ENCODE data around the gene CRYBA2. TPM values are rescaled to one million over a fixed set of nuclear protein-coding genes. Genes with fewer than 3 reads are reported as not detected.

The CRYBA2 gene
- total RNA-seq, 1 donor from 2014 or later: not detected

DNA sequence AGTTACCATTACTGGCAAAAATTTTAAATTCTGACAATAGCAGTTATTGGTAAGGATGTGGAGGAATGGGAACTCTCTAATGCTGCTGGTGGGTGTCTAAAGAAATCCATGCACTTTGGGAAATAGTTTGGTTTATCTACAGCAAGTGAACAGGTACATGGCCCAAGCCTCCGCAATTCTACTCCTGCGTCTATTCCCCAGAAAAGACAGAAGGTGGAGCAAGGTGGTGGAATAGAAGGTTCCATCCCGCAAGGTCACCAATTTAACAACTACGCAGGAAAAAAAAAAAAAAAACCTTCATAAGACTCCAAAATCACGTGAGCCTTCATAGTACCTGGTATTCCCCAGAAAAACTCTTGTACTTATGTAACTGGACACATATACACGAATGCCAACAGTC lies 41.6 kb upstream of the CRYBA2 start:
- Histone ChIP-seq H3K27ac (no peak overlapping the region), H2AFZ (replicated peaks) (no peak overlapping the region), H3K9ac (no peak overlapping the region), H3K4me2 (no peak overlapping the region), H3K9me3 (ENCODE audit: low read depth) (no peaks in the 10 kb centered on the region), H3K4me3 (no peak overlapping the region), H4K20me1 (ENCODE audit: low read depth) (no peaks in the 10 kb centered on the region), H3K27me3 (peaks cover 72% of the 10 kb centered on the region), H3K36me3 (no peaks in the 10 kb centered on the region), H3K4me1 (no peaks in the 10 kb centered on the region), H3F3A (ENCODE audit: low read depth) (no peaks in the 10 kb centered on the region), H3K79me2 (ENCODE audit: low read depth) (no peaks in the 10 kb centered on the region)
- peaks cover 3% of the 10 kb centered on the region for H3K4me1 Mint-ChIP-seq
- TF ChIP-seq EZH2 (IDR thresholded peaks at IDR 0.05) (no peak), EZH2phosphoT487 (IDR thresholded peaks at IDR 0.05) (no peak)
- TF ChIP-seq, protein P1, sequence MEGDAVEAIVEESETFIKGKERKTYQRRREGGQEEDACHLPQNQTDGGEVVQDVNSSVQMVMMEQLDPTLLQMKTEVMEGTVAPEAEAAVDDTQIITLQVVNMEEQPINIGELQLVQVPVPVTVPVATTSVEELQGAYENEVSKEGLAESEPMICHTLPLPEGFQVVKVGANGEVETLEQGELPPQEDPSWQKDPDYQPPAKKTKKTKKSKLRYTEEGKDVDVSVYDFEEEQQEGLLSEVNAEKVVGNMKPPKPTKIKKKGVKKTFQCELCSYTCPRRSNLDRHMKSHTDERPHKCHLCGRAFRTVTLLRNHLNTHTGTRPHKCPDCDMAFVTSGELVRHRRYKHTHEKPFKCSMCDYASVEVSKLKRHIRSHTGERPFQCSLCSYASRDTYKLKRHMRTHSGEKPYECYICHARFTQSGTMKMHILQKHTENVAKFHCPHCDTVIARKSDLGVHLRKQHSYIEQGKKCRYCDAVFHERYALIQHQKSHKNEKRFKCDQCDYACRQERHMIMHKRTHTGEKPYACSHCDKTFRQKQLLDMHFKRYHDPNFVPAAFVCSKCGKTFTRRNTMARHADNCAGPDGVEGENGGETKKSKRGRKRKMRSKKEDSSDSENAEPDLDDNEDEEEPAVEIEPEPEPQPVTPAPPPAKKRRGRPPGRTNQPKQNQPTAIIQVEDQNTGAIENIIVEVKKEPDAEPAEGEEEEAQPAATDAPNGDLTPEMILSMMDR (IDR thresholded peaks at IDR 0.05): no peak
- H3K27ac Mint-ChIP-seq: no peak overlapping the region
- DNase-seq (ENCODE audit: low spot score): no peak
- H3K27me3 Mint-ChIP-seq (ENCODE audit: insufficient read depth, low read depth): peaks cover 15% of the 10 kb centered on the region
- H3K4me3 Mint-ChIP-seq: no peak overlapping the region
- no peaks in the 10 kb centered on the region for H3K36me3 Mint-ChIP-seq
- H3K9me3 Mint-ChIP-seq: no peaks in the 10 kb centered on the region

GRCh38 chr2:219032051-219032745 lies 39.0 kb upstream of the CRYBA2 start:
- DNase-seq (ENCODE audit: low spot score): no peak
- TF ChIP-seq EZH2phosphoT487 (IDR thresholded peaks at IDR 0.05): no peak
- TF ChIP-seq EZH2 (IDR thresholded peaks at IDR 0.05): no peak
- TF ChIP-seq, protein P1 (IDR thresholded peaks at IDR 0.05): no peak
- peaks cover 49% of the 10 kb centered on the region for H3K27me3 ChIP-seq
- no peaks in the 10 kb centered on the region for H3K9me3 Mint-ChIP-seq
- no peaks in the 10 kb centered on the region for H3F3A ChIP-seq (ENCODE audit: low read depth)
- no peaks in the 10 kb centered on the region for H3K79me2 ChIP-seq (ENCODE audit: low read depth)
- H3K9ac ChIP-seq: no peak overlapping the region
- no peaks in the 10 kb centered on the region for H3K9me3 ChIP-seq (ENCODE audit: low read depth)
- no peaks in the 10 kb centered on the region for H3K36me3 Mint-ChIP-seq
- no peak overlapping the region for H3K4me3 Mint-ChIP-seq
- H4K20me1 ChIP-seq (ENCODE audit: low read depth): no peaks in the 10 kb centered on the region
- no peaks in the 10 kb centered on the region for H3K36me3 ChIP-seq
- no peak overlapping the region for H3K4me2 ChIP-seq
- no peaks in the 10 kb centered on the region for H3K4me1 ChIP-seq
- H3K4me1 Mint-ChIP-seq: peaks cover 4% of the 10 kb centered on the region
- H2AFZ ChIP-seq (replicated peaks): no peak overlapping the region
- no peak overlapping the region for H3K27ac Mint-ChIP-seq
- peaks cover 11% of the 10 kb centered on the region for H3K27me3 Mint-ChIP-seq (ENCODE audit: insufficient read depth, low read depth)
- H3K27ac ChIP-seq: no peak overlapping the region
- H3K4me3 ChIP-seq: no peak overlapping the region

DNA sequence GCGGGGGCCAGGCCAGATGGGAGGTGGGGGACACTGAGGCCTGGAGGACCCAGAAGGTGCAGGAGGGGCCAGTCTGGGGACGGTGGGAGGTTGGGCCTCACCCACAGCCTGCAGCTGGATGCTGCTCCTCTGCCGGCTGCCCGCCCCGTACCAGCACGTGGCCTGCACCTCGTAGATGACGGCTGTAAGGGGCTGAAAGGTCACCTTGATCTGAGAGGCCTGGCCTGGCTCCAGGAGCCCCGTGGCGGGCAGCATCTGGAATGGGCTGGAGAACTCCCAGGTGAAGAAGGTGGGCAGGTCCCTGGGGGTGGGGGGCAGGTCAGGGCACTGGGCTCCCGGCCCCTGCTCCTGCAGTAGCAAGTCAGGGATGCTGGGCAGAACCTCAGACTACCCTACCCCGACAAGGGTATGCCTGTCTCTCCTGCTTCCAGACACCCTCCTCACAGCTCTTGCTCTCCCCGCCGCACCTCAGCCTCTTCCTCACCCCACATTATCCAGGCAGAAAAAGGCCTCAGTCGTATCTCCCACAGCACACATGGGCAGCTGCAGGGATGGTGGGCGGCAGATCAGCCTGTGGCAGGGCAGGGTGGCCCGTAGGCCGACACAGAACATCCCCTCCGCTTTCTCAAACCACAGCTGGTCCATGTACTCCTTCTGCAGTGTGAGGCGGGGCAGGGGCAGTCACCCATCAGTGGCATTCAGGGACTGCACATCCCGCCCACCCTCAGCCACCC lies 38.0 kb upstream of the CRYBA2 start:
- Histone ChIP-seq H3K27ac (no peak overlapping the region), H3K4me3 (no peak overlapping the region), H3K4me2 (no peak overlapping the region), H3K36me3 (no peaks in the 10 kb centered on the region), H3K4me1 (no peaks in the 10 kb centered on the region), H3F3A (ENCODE audit: low read depth) (no peaks in the 10 kb centered on the region), H4K20me1 (ENCODE audit: low read depth) (no peaks in the 10 kb centered on the region), H3K79me2 (ENCODE audit: low read depth) (no peaks in the 10 kb centered on the region), H3K27me3 (peaks cover 41% of the 10 kb centered on the region), H3K9me3 (ENCODE audit: low read depth) (no peaks in the 10 kb centered on the region), H2AFZ (replicated peaks) (no peak overlapping the region), H3K9ac (no peak overlapping the region)
- Mint-ChIP-seq H3K9me3 (no peaks in the 10 kb centered on the region), H3K4me3 (no peak overlapping the region), H3K36me3 (no peaks in the 10 kb centered on the region), H3K27ac (no peak overlapping the region), H3K4me1 (peaks cover 4% of the 10 kb centered on the region), H3K27me3 (ENCODE audit: insufficient read depth, low read depth) (peaks cover 11% of the 10 kb centered on the region)
- TF ChIP-seq, protein P1 (IDR thresholded peaks at IDR 0.05): no peak
- TF ChIP-seq EZH2phosphoT487 (IDR thresholded peaks at IDR 0.05) (no peak), EZH2 (IDR thresholded peaks at IDR 0.05) (no peak)
- DNase-seq (ENCODE audit: low spot score): no peak

Data from neural progenitor cell (in vitro differentiated cells).